ENCODE results near the gene TMEM263. TPM values are rescaled to one million over a fixed set of nuclear protein-coding genes. Genes with fewer than 3 reads are reported as not detected.

The TMEM263 gene
- total and polyA plus RNA-seq, 2 of the 8 experiments (the other 6 are each of a cell fraction or from before 2014, with no cell fraction given), result 2.9 to 12.3 TPM

GRCh38 chr12:106908561-106908960 is 47.1 kb upstream of the TMEM263 start:
- Histone ChIP-seq H2BK15ac (ENCODE audit: low read length) (no peak overlapping the region), H4K5ac (ENCODE audit: insufficient read length, low read depth, low read length) (no peak overlapping the region), H3K4me1 (replicated peaks in 1 of 4; ENCODE audit: control insufficient read depth in 3 of 4, insufficient read depth in 4 of 4, low read length in 3 of 4) (peaks cover 0 to 2% (median 0%) of the 10 kb centered on the region in 4 experiments; a peak in 2 of 7 replicates), H3K14ac (ENCODE audit: insufficient read length) (no peak overlapping the region), H3K4me2 (ENCODE audit: insufficient read depth in 1 of 2, low read depth in 2 of 2, low read length in 2 of 2) (no peak overlapping the region), H3K18ac (ENCODE audit: extremely low read depth, low read length) (no peak overlapping the region), H3K79me2 (ENCODE audit: control insufficient read depth in 1 of 2, insufficient read depth in 2 of 2, low read length in 2 of 2) (no peaks in the 10 kb centered on the region), H4K91ac (replicated peaks; ENCODE audit: insufficient read length, low read length) (no peak overlapping the region), H3K9ac (replicated peaks in 1 of 4; ENCODE audit: extremely low read depth in 1 of 4, low read depth in 3 of 4, low read length in 3 of 4) (no peak overlapping the region), H3K79me1 (ENCODE audit: low read depth, low read length) (no peaks in the 10 kb centered on the region), H2BK5ac (ENCODE audit: low read depth, low read length) (no peak overlapping the region), H3K23me2 (ENCODE audit: low read depth, low read length) (peaks cover 1% of the 10 kb centered on the region; the same call in 1 of the 2 replicates), H3K27ac (ENCODE audit: low read depth, low read length) (no peak overlapping the region), H3K9me3 (ENCODE audit: insufficient read depth in 2 of 2, low read depth in 1 of 2, low read length in 1 of 2) (no peaks in the 10 kb centered on the region), H2BK120ac (replicated peaks; ENCODE audit: low read depth, low read length) (no peak overlapping the region), H3K4me3 (ENCODE audit: extremely low read depth in 1 of 4, insufficient read depth in 2 of 4, low read depth in 3 of 4, low read length in 4 of 4) (no peak overlapping the region), H2BK20ac (ENCODE audit: low read length) (no peak overlapping the region), H4K8ac (ENCODE audit: extremely low read depth, insufficient read depth, low read length) (no peak overlapping the region), H3K4ac (replicated peaks; ENCODE audit: insufficient read length, low read depth, low read length) (no peak overlapping the region), H3K56ac (replicated peaks; ENCODE audit: insufficient read length, low read depth, low read length) (no peak overlapping the region), H4K20me1 (replicated peaks in 1 of 2; ENCODE audit: control insufficient read depth in 1 of 2, insufficient read depth in 2 of 2, low read length in 2 of 2) (no peaks in the 10 kb centered on the region), H2BK12ac (ENCODE audit: low read depth, low read length) (no peak overlapping the region), H2AK5ac (ENCODE audit: low read depth, low read length) (no peak overlapping the region), H3K36me3 (ENCODE audit: control insufficient read depth in 2 of 4, insufficient read depth in 4 of 4, low read length in 3 of 4) (no peaks in the 10 kb centered on the region), H3K27me3 (replicated peaks in 1 of 4; ENCODE audit: control insufficient read depth in 3 of 4, extremely low read depth in 1 of 4, insufficient read depth in 3 of 4, low read length in 3 of 4) (no peaks in the 10 kb centered on the region), H3K23ac (ENCODE audit: insufficient read length) (no peak overlapping the region), H2AFZ (ENCODE audit: low read length) (no peak overlapping the region)
- POLR2A ChIA-PET (ENCODE audit: partially characterized antibody), result no interaction called here
- CTCF ChIA-PET (ENCODE audit: partially characterized antibody), result interaction anchor here (1.0 to 6.0 kb wide), 3 partner anchors 12 to 491 kb away, joined by 3 to 50 read pairs (median 3); no protein-coding TSS in a partner anchor
- FAIRE-seq (no peak), DNase-seq (ENCODE audit: low read depth in 1 of 2, low spot score in 2 of 2) (no peak)
- 96% methylated on average over 2 of the region's 3 CpGs; no CpG with 5 or more reads in 1 of the 2 experiments for WGBS, 2 experiments (ENCODE audit: extremely low coverage in 1 of 2, insufficient coverage in 1 of 2, insufficient read length in 1 of 2, insufficient replicate concordance in 2 of 2, low coverage in 1 of 2, low lambda C conversion rate in 2 of 2, missing lambda C conversion rate in 1 of 2)
- TF ChIP-seq TCF12 (IDR thresholded peaks at IDR 0.05; ENCODE audit: low read depth, low read length) (no peak), POLR2A (IDR thresholded peaks at IDR 0.05; ENCODE audit: control extremely low read depth in 1 of 2, low read depth in 2 of 2, low read length in 2 of 2) (no peak), TAF1 (IDR thresholded peaks at IDR 0.05; ENCODE audit: low read depth, low read length) (no peak), CTBP2 (IDR thresholded peaks at IDR 0.05; ENCODE audit: borderline replicate concordance, insufficient read depth, insufficient read length, low read length) (no peak), CEBPB (IDR thresholded peaks at IDR 0.05; ENCODE audit: low read depth, low read length) (no peak), MAFK (IDR thresholded peaks at IDR 0.05; ENCODE audit: low read depth, low read length) (no peak), SRF (IDR thresholded peaks at IDR 0.05; ENCODE audit: low read depth, low read length) (no peak), JUND (IDR thresholded peaks at IDR 0.05; ENCODE audit: low read length) (no peak), CREB1 (IDR thresholded peaks at IDR 0.05) (no peak), FOSL1 (IDR thresholded peaks at IDR 0.05; ENCODE audit: insufficient read depth, low read depth, low read length) (no peak), RBBP5 (IDR thresholded peaks at IDR 0.05; ENCODE audit: borderline replicate concordance, low read depth, low read length) (no peak), EP300 (IDR thresholded peaks at IDR 0.05; ENCODE audit: borderline replicate concordance in 1 of 2, low read depth in 2 of 2, low read length in 2 of 2) (no peak), EZH2 (IDR thresholded peaks at IDR 0.05; ENCODE audit: low read depth, low read length, severe bottlenecking) (no peak)
- TF ChIP-seq, protein P1, sequence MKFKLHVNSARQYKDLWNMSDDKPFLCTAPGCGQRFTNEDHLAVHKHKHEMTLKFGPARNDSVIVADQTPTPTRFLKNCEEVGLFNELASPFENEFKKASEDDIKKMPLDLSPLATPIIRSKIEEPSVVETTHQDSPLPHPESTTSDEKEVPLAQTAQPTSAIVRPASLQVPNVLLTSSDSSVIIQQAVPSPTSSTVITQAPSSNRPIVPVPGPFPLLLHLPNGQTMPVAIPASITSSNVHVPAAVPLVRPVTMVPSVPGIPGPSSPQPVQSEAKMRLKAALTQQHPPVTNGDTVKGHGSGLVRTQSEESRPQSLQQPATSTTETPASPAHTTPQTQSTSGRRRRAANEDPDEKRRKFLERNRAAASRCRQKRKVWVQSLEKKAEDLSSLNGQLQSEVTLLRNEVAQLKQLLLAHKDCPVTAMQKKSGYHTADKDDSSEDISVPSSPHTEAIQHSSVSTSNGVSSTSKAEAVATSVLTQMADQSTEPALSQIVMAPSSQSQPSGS (IDR thresholded peaks at IDR 0.05; ENCODE audit: low read length), result no peak

All from H1 (cell line).